Gastrocnemius medialis (tissue), 4 donors: ENCODE results near the gene SLC16A7.

Experiments
- POLR2A ChIP-seq, 2 donors: fragments of 450-650 bp; IDR thresholded peaks; one replicate each; pipeline ENCODE4 v1.6.1; 2017; ENCODE audit warnings: antibody characterized with exemption in 2 of 2, mild to moderate bottlenecking in 2 of 2, moderate library complexity in 2 of 2
- TF ChIP-seq, protein P1 (sequence below), 5 experiments: fragments of 450-650 bp in 3 of 5; fragments of 200-600 bp in 2 of 5; sonication (generic) in 2 of 5; IDR thresholded peaks in 4 of 5; conservative IDR thresholded peaks in 1 of 5; 1 replicate in 4 of 5; 2 replicates in 1 of 5; pipeline ENCODE4 v1.5.1; 2016 to 2019; ENCODE audit warnings: antibody characterized with exemption in 5 of 5, mild to moderate bottlenecking in 3 of 5, moderate library complexity in 3 of 5

DNA sequence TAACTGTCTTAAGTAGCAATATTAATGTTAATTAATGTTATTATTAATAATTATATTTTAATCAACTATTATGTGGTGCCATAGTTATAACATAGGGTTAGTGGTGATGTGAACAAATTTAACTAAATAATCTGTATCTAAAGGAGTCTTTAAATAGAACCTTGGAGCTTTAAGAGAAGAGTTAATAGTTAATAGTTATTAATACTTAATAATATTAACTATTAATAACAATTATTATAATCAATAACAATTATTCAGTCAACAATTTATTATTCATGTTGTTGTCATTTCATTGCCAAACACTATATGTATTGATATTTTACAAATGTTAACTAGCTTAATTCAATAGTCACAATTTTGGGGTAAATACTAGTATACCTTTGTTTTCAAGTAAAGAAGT, 58.2 kb downstream of the SLC16A7 start:
- TF ChIP-seq, protein P1, sequence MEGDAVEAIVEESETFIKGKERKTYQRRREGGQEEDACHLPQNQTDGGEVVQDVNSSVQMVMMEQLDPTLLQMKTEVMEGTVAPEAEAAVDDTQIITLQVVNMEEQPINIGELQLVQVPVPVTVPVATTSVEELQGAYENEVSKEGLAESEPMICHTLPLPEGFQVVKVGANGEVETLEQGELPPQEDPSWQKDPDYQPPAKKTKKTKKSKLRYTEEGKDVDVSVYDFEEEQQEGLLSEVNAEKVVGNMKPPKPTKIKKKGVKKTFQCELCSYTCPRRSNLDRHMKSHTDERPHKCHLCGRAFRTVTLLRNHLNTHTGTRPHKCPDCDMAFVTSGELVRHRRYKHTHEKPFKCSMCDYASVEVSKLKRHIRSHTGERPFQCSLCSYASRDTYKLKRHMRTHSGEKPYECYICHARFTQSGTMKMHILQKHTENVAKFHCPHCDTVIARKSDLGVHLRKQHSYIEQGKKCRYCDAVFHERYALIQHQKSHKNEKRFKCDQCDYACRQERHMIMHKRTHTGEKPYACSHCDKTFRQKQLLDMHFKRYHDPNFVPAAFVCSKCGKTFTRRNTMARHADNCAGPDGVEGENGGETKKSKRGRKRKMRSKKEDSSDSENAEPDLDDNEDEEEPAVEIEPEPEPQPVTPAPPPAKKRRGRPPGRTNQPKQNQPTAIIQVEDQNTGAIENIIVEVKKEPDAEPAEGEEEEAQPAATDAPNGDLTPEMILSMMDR (IDR thresholded peaks at IDR 0.05 in 4 of 5, conservative IDR thresholded peaks at IDR 0.05 in 1 of 5) = no peak
- no peak for TF ChIP-seq POLR2A (IDR thresholded peaks at IDR 0.05)
